SH-SY5Y (cell line): ENCODE results near the gene CCDC180.

Experiments used
- GATA2 ChIP-seq: IDR thresholded peaks from 2 replicates; pipeline ENCODE4 v1.6.1; 2011; ENCODE audit warnings: mild to moderate bottlenecking, low read depth, low read length
- GATA3 ChIP-seq: IDR thresholded peaks from 2 replicates; pipeline ENCODE4 v1.6.1; 2011; ENCODE audit warnings: low read depth, mild to moderate bottlenecking, low read length, moderate library complexity

Gene CCDC180

GRCh38 chr9:97305501-97306298 lies 1.8 kb upstream of the CCDC180 start:
- no peak for TF ChIP-seq GATA2
- no peak for TF ChIP-seq GATA3

DNA sequence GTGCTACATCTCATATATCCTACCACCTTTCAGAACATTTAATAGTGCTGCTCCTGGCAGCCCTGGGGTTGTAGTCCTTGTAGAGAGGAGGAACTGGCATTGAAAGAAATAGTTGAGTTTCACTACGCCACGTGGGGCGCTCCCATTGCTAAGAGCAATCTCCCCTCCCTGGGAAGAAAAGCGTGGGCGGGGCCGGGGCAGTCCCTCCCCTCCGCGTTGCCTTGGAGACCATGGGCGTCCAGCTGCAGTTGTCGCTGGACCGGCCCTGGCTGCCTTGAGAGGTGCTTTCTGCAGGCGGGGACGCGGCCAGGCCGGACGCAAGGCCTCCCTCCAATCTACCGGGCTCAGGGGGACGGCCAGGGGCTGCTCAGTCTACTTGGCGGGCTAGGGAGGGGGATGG lies 368 bp upstream of the CCDC180 start:
- TF ChIP-seq GATA3, result no peak
- TF ChIP-seq GATA2, result no peak

- TF ChIP-seq GATA3 (no peak), GATA2 (no peak)
Observed at GRCh38 chr9:97309260-97309659, 1.8 kb downstream of the CCDC180 start.

DNA sequence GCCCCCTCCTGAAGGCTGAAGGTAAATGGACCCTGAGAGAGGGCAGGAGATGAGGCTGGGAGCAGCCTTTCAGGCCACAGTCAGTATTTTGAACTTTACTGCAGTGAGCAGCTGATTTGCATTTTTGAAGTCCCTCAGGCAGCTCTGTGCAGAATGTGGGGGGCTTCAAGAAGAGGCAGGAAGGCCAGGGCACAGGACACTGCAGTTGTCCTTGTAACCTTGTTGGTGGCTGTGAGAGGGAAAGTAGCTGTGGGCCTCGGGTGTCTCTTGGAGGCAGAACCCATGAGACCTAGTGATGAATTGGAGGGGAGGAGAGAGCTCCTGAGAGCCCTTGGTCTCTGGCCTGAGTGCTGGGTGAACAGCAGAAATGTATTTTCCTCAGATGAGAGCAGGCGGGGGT lies 2.6 kb downstream of the CCDC180 start:
- TF ChIP-seq GATA3, result no peak
- no peak for TF ChIP-seq GATA2

GRCh38 chr9:97310896-97311295 lies 3.4 kb downstream of the CCDC180 start:
- TF ChIP-seq GATA3 (no peak), GATA2 (no peak)

DNA sequence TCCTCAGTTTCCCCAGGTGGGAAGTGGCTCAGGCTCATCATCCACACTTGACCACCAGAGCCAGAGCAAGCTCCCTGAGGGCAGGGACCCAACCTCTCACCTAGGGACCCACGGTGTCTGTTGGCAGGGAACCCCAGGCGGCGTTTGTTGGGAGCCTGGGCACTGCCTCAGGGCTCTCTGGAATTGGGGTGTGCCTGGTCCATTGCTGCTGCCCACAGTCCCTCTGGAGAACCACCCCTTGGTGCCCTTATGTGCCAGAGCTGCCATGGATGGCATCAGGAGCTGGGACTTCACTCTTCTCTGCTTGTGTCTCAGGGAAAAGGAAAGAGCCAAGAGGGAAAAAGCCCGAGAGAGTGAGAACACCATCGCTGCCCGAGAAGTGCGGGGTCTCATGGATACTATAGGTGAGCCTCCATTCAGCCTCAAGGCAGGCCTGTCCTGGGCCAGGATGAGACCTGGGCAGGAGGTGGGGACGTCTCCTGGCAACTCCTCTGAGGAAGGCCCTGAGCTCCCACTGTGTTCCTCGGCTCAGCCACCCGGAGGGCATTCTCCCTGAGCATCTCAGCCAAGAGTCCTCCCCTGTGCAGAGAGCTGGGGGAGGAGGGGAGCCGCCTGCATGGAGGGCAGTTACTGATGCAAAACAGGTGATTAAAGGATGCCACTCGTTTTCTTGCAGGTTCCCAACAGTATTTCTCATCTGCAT lies 4.5 kb downstream of the CCDC180 start:
- no peak for TF ChIP-seq GATA2
- TF ChIP-seq GATA3, result no peak

DNA sequence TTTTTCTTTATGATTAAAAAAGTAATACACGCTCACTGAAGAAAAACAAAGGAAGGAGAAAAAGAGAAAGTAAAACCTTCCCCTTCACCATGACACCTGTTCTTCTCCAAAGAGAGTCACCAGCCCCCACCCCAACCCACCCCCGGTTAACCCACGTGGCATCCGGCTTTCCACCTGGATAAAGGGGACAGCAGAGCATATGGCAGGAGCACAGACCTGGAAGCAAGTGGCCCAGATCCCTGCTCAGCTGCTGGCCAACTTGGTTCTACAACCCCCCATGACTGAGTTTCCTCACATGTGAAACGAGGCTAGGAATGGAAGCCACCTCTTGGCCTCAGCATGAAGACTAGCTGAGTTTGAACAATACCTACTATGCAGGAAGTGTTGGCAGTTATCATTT lies 5.1 kb downstream of the CCDC180 start:
- TF ChIP-seq GATA2 (no peak), GATA3 (no peak)

DNA sequence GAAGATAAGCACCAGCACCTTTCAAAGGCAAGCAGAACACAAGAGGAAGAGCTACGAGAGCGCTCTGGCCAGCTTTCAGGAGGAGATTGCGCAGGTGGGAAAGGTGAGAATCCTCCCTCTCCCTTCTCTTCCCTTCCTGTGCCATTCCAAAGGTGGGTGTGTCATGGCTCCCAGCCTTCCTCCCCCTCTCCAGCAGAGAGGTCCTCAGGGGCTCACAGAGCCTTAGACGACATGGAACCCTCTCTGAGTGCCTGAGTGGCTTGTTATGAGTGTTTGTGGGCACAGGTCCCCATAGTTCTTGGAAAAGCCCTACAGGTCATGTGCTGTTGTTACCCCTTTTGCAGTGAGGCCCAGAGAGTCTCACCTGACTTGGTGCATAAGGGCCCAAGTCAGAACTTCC lies 5.8 kb downstream of the CCDC180 start:
- TF ChIP-seq GATA3, result no peak
- no peak for TF ChIP-seq GATA2

GRCh38 chr9:97313746-97314145 lies 6.3 kb downstream of the CCDC180 start:
- no peak for TF ChIP-seq GATA2
- no peak for TF ChIP-seq GATA3

- no peak for TF ChIP-seq GATA3
Observed at GRCh38 chr9:97314503-97314902, 7.0 kb downstream of the CCDC180 start.

GRCh38 chr9:97315550-97315949 lies 8.1 kb downstream of the CCDC180 start:
- no peak for TF ChIP-seq GATA3
- no peak for TF ChIP-seq GATA2

DNA sequence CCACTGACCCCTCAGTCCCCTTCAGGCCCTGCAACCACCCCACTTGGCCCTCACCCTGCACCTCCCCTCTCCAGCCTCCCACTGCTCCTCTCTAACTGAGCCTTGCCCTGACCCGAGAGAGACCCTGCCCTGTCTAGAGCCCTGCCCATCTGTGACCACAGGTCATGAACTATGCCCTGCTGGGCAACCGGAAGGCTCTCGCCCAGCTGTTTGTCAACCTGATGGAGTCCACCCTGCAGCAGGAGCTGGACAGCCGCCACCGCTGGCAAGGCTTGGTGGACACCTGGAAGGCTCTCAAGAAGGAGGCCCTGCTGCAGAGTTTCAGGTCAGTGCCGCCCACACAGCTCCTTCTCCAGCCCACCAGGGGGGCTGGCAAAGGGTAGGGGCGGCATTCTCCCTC lies 9.4 kb downstream of the CCDC180 start:
- TF ChIP-seq GATA3 (no peak), GATA2 (no peak)

DNA sequence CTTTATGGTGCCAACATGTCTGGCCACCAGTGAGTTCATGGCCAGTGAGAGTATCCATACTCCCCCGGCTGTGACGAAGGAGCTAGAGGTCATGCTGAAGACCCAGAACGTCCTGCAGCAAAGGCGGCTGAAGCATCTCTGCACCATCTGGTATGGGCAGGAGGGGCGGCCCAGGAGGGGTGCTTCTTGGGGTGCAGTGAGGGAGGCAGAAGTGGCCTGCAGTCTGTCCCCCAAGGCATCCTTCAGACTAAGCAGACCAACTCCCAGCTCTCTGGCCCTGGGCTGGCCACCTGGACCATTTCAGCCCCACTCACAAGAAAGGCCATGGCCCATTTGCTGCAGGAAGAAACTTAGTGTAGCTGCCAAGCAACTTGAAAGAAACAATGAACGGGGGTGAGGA lies 11.0 kb downstream of the CCDC180 start:
- TF ChIP-seq GATA2, result no peak
- no peak for TF ChIP-seq GATA3

- TF ChIP-seq GATA2 (no peak), GATA3 (no peak)
Observed at GRCh38 chr9:97319395-97319794, 11.9 kb downstream of the CCDC180 start.

- TF ChIP-seq GATA3 (no peak), GATA2 (no peak)
Observed at GRCh38 chr9:97320080-97320642, 12.7 kb downstream of the CCDC180 start.

DNA sequence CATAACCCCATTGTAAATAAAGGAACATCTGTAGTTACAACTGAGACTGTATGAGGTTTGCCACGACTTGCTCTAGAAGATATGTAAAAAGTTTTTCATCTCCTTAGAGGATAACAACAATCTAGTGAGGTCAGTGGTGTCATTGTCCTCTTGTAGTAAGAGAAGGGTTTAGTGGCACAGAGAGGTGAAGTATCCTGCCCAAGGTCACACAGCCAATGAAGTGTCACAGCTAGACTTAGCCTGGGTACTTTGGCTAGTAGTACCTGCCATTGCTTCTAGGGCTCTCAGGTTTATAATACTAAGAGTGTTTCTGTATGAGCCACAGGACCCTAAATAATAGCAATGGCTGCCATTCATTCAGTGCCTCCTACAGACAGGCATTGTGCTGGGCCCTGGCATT lies 13.8 kb downstream of the CCDC180 start:
- TF ChIP-seq GATA2 (no peak), GATA3 (no peak)
